Astrocyte (in vitro differentiated cells and primary cell): ENCODE measurements around the gene RNU2-63P.

Experiments
- EZH2 ChIP-seq: IDR thresholded peaks from 2 replicates; pipeline ENCODE4 v1.6.1; 2012; ENCODE audit warnings: mild to moderate bottlenecking, low read length, inconsistent platforms; ENCODE audit not compliant: insufficient read depth
- TF ChIP-seq, protein P1 (sequence below): IDR thresholded peaks from 2 replicates; pipeline ENCODE4 v1.5.1; 2011; ENCODE audit warnings: low read depth, mild to moderate bottlenecking, inconsistent platforms, low read length, moderate library complexity; ENCODE audit not compliant: insufficient read depth

DNA sequence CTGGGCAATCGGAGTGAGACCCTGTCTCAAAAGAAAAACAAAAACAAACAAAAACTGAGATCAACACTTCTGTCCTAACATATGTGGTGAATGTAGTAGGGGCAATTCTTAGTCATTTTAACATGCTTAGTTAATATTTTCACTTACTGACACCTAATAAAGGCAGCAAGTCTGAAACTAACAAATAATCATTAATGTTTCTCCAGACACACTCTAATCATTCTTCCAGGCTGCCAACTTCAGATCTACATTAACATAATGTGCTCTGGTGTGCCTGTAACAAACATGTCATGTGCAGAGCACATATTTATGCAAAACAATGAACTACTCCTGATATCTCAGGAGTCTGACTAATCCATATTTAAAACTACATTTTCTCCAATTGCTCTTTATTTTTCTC, 33.3 kb upstream of the RNU2-63P start:
- TF ChIP-seq, protein P1, sequence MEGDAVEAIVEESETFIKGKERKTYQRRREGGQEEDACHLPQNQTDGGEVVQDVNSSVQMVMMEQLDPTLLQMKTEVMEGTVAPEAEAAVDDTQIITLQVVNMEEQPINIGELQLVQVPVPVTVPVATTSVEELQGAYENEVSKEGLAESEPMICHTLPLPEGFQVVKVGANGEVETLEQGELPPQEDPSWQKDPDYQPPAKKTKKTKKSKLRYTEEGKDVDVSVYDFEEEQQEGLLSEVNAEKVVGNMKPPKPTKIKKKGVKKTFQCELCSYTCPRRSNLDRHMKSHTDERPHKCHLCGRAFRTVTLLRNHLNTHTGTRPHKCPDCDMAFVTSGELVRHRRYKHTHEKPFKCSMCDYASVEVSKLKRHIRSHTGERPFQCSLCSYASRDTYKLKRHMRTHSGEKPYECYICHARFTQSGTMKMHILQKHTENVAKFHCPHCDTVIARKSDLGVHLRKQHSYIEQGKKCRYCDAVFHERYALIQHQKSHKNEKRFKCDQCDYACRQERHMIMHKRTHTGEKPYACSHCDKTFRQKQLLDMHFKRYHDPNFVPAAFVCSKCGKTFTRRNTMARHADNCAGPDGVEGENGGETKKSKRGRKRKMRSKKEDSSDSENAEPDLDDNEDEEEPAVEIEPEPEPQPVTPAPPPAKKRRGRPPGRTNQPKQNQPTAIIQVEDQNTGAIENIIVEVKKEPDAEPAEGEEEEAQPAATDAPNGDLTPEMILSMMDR, result no peak
- no peak for TF ChIP-seq EZH2
